GM12878 (cell line): ENCODE measurements around the gene PSAPL1. TPM values are rescaled to one million over a fixed set of nuclear protein-coding genes. Genes with fewer than 3 reads are reported as not detected.

Experiments
- ATAC-seq: fragments of 200-7000 bp; cut with Tn5 transposase; 3 replicates; pipeline ENCODE4 v1.9.1; 2020; ENCODE audit warnings: mild to moderate bottlenecking, moderate library complexity
- BruUV-seq: library from RNA; stranded (reverse); fragments of 400-500 nt; replicated peaks from 2 replicates; lab custom pipeline; 2021; lab: Mats Ljungman, UMichigan
- CTCF ChIA-PET: fragments of 300-600 bp; sonication (Branson Sonifier 250); formaldehyde crosslinking; extraction: SDS; loops from one replicate; lab custom pipeline; 2021; ENCODE audit warnings: inconsistent platforms; lab: Yijun Ruan, JAX
- POLR2A ChIA-PET: fragments of 350-600 bp; formaldehyde crosslinking; extraction: SDS; loops from one replicate; lab custom pipeline; 2021; ENCODE audit warnings: inconsistent platforms; lab: Charles Lee
- RAD21 ChIA-PET: fragments of 300-600 bp; sonication (Branson Sonifier 250); formaldehyde crosslinking; loops from one replicate; lab custom pipeline; 2023; ENCODE audit warnings: antibody characterized with exemption; ENCODE audit not compliant: unreplicated experiment; lab: Charles Lee
- SMC1A ChIA-PET: fragments of 300-600 bp; sonication (Branson Sonifier 250); formaldehyde crosslinking; loops from one replicate; lab custom pipeline; 2023; ENCODE audit not compliant: unreplicated experiment, uncharacterized antibody; lab: Charles Lee
- DNase-seq: peaks from one replicate; pipeline ENCODE4 v3.0.0-alpha.2; 2011; ENCODE audit warnings: low read depth, low spot score
- FAIRE-seq: peaks from 3 replicates; lab custom pipeline; 2011; peaks lifted over from hg19 to GRCh38; lab: Jason Lieb, UNC
- H2AFZ ChIP-seq: 2 replicates; pipeline ENCODE4 v1.6.0; 2011; ENCODE audit warnings: low read depth, low read length, control low read depth; ENCODE audit not compliant: control insufficient read depth
- H3K27ac ChIP-seq: 2 replicates; pipeline ENCODE4 v1.5.1; 2011; ENCODE audit warnings: control low read depth; ENCODE audit not compliant: control insufficient read depth, insufficient read depth
- H3K27me3 ChIP-seq, 2 experiments: replicated peaks in 1 of 2; 2 replicates each; pipeline versions ENCODE4 v1.6.0 to v1.6.1; 2011; ENCODE audit warnings: low read length in 1 of 2; ENCODE audit not compliant: control insufficient read depth in 2 of 2, insufficient read depth in 2 of 2
- H3K36me3 ChIP-seq, 2 experiments: 2 replicates each; pipeline ENCODE4 v1.5.1; 2011; ENCODE audit warnings: low read length in 1 of 2; ENCODE audit not compliant: control insufficient read depth in 2 of 2, insufficient read depth in 2 of 2
- H3K4me1 ChIP-seq: 2 replicates; pipeline ENCODE4 v1.6.1; 2011; ENCODE audit warnings: mild to moderate bottlenecking, low read length, moderate library complexity, mixed read lengths; ENCODE audit not compliant: control insufficient read depth, insufficient read depth
- H3K4me2 ChIP-seq: 2 replicates; pipeline ENCODE4 v1.6.0; 2011; ENCODE audit warnings: control low read depth; ENCODE audit not compliant: control insufficient read depth, insufficient read depth
- H3K4me3 ChIP-seq: fragments of 200-600 bp; sonication (generic); 2 replicates; pipeline ENCODE4 v1.5.1; 2016
- H3K79me2 ChIP-seq: 2 replicates; pipeline ENCODE4 v1.6.0; 2011; ENCODE audit warnings: low read length; ENCODE audit not compliant: control insufficient read depth, insufficient read depth
- H3K9ac ChIP-seq: 2 replicates; pipeline ENCODE4 v1.8.0; 2011; ENCODE audit warnings: low read length, control low read depth, mixed read lengths; ENCODE audit not compliant: control insufficient read depth, insufficient read depth
- H3K9me3 ChIP-seq: replicated peaks from 3 replicates; pipeline ENCODE4 v1.5.1; 2011; ENCODE audit warnings: mild to moderate bottlenecking, low read length; ENCODE audit not compliant: control insufficient read depth, insufficient read depth
- H4K20me1 ChIP-seq: 2 replicates; pipeline ENCODE4 v1.6.0; 2011; ENCODE audit not compliant: control insufficient read depth, insufficient read depth
- ASH2L ChIP-seq: fragments of 300-600, 200-600 bp; sonication (generic); IDR thresholded peaks from 2 replicates; pipeline ENCODE4 v1.6.1; 2017; ENCODE audit warnings: low read depth, mild to moderate bottlenecking, borderline replicate concordance
- CREB1 ChIP-seq: IDR thresholded peaks from 2 replicates; pipeline ENCODE4 v1.6.1; 2012; ENCODE audit warnings: low read depth, mild to moderate bottlenecking, inconsistent platforms
- CREM ChIP-seq: IDR thresholded peaks from 2 replicates; pipeline ENCODE4 v1.6.1; 2014; ENCODE audit warnings: antibody characterized with exemption, low read depth
- E2F8 ChIP-seq: fragments of 450-650 bp; IDR thresholded peaks from 2 replicates; pipeline ENCODE4 v1.6.1; 2018; ENCODE audit warnings: mild to moderate bottlenecking, low read depth, moderate library complexity; ENCODE audit not compliant: partially characterized antibody
- ESRRA ChIP-seq: IDR thresholded peaks from 2 replicates; pipeline ENCODE4 v1.6.1; 2012; ENCODE audit warnings: mild to moderate bottlenecking, low read length, improper control_type of control experiment
- KDM1A ChIP-seq: fragments of 200-600 bp; sonication (generic); IDR thresholded peaks from 2 replicates; pipeline ENCODE4 v1.6.1; 2016; ENCODE audit warnings: borderline replicate concordance
- MEF2A ChIP-seq: IDR thresholded peaks from 2 replicates; pipeline ENCODE4 v1.6.1; 2011; ENCODE audit warnings: low read depth, mild to moderate bottlenecking, low read length, moderate library complexity; ENCODE audit not compliant: insufficient read depth
- NFIC ChIP-seq: IDR thresholded peaks from 2 replicates; pipeline ENCODE4 v1.6.1; 2012; ENCODE audit warnings: low read depth, mild to moderate bottlenecking, inconsistent platforms, low read length, moderate library complexity
- SIN3A ChIP-seq: IDR thresholded peaks from 2 replicates; pipeline ENCODE4 v1.6.1; 2012; ENCODE audit warnings: low read depth, low read length, improper control_type of control experiment
- STAT3 ChIP-seq: IDR thresholded peaks from 2 replicates; pipeline ENCODE4 v1.6.1; 2011; ENCODE audit warnings: low read depth, low read length, improper control_type of control experiment
- TBL1XR1 ChIP-seq: IDR thresholded peaks from 2 replicates; pipeline ENCODE4 v1.6.1; 2012; ENCODE audit warnings: low read depth, low read length, improper control_type of control experiment
- WGBS: methylation state at CpG from one replicate; pipeline ENCODE4 v1.1.6; 2016; ENCODE audit warnings: low lambda C conversion rate; ENCODE audit not compliant: insufficient replicate concordance, insufficient coverage; ENCODE audit errors: missing lambda C conversion rate; 5-methylcytosine and 5-hydroxymethylcytosine counted together
- in situ Hi-C: fragments of 300-500 bp; cut with MboI; formaldehyde crosslinking; loops from 9 replicates; pipeline ENCODE4 v1.14.3; 2018; ENCODE audit warnings: mixed read lengths
- intact Hi-C: fragments of 100-400 bp; cut with micrococcal nuclease; formaldehyde crosslinking; loops from one replicate; pipeline ENCODE4 v1.14.2; 2022; ENCODE audit not compliant: unreplicated experiment
- polyA plus RNA-seq, 11 experiments: library from polyadenylated mRNA; depleted of rRNA in 4 of 11; unstranded in 6 of 11; stranded (reverse) in 5 of 11; fragments of >200 nt; fragmentation: Nextera tagmentation in 4 of 11; fragmentation: Illumina TruSeq in 1 of 11; extraction: Ambion mirVana in 4 of 11; extraction: Trizol in 1 of 11; gene quantifications; 1 replicate in 1 of 11; 2 replicates in 10 of 11; pipeline versions ENCODE4 v1.2.1 to v1.2.3, GENCODE V29; 2011 to 2016; ENCODE audit warnings: inconsistent platforms in 2 of 11, missing spikeins in 2 of 11, low read depth in 1 of 11
- total RNA-seq, 4 experiments: library from RNA; depleted of rRNA in 3 of 4; stranded (reverse); fragments of >200 nt in 3 of 4; fragmentation: Illumina TruSeq in 1 of 4; extraction: Trizol in 1 of 4; gene quantifications; 2 replicates each; pipeline versions ENCODE4 v1.2.1 to v1.2.3, GENCODE V29; 2013 to 2021
- TF ChIP-seq, protein P1 (sequence below): IDR thresholded peaks from 2 replicates; pipeline ENCODE4 v1.6.1; 2011; ENCODE audit warnings: mild to moderate bottlenecking, low read depth, low read length, moderate library complexity; ENCODE audit not compliant: insufficient replicate concordance

PSAPL1 gene
- total and polyA plus RNA-seq, 10 of the 15 experiments (the other 5 are each of a cell fraction or from before 2014, with no cell fraction given), result not detected

DNA sequence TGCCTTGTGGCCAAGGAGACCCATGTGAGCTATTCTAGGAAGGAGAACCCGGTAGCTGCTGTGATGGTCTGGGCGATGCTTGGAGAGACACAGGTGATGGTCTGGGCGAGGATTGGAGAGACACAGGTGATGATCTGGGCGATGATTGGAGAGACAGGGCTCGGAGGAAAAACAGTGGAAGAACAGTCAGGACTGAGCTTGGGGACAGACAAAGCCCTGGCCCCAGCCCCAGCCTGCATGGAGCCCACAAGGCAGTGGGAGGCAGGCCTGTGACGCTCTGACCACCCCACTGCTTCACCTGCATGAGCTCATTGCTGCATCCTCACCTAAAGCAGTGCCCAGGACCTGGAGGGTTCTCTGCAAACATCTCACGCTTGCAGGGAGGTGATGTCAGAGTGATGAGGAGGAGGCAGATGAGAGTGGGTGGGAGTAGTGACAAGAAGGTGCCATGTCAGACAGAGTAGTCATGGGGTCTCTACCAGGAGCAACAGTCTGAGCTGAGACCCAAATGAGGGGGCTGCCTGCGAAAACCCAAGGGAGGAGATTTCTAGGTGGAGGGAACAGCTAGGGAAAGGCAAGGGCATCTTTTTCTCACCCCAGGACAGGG, 35.9 kb upstream of the PSAPL1 start (continued):
- TF ChIP-seq, protein P1, sequence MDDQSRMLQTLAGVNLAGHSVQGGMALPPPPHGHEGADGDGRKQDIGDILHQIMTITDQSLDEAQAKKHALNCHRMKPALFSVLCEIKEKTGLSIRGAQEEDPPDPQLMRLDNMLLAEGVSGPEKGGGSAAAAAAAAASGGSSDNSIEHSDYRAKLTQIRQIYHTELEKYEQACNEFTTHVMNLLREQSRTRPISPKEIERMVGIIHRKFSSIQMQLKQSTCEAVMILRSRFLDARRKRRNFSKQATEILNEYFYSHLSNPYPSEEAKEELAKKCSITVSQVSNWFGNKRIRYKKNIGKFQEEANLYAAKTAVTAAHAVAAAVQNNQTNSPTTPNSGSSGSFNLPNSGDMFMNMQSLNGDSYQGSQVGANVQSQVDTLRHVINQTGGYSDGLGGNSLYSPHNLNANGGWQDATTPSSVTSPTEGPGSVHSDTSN, result no peak
- TF ChIP-seq ASH2L, result no peak
- TF ChIP-seq, all 136 proteins: peak for 0

DNA sequence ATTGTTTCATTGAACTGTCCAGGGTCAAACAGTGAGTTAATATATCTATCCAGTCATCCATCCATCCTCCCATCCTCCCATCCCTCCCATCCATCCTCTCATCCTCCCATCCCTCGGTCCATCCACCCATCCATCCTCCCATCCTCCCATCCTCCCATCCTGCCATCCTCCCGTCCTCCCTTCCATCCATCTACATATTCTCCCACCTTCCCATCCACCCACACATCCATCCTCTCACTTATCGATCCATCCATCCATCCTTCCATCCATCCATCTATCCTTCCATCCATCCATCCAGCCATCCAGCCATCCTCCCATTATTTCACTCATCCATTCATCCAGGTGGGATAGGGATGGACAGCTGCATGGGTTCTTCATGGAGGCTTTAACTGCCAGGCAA, 35.4 kb upstream of the PSAPL1 start:
- ATAC-seq, result no peak
- BruUV-seq, result no TSS peak
- no peak for FAIRE-seq

DNA sequence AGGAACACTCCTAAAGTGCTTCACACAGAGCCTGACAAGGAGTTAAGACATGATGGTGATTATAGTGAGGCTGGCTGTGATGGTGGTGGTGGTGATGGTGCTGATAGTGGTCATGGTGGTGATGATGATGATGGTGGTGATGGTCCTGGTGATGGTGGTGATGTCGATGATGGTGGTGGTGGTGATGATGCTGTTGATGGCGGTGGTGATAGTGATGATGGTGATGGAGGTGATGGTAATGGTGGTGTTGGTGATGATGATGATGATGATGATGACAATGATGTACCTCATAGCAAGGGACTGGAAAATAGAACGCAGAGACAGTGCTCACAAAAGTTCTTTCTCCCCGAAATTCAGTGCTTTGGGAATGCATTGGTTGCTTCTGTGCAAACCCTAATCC, 34.3 kb upstream of the PSAPL1 start:
- POLR2A ChIA-PET, result no interaction called here
- BruUV-seq, result no TSS peak
- CTCF ChIA-PET, result no interaction called here

More for the DNA sequence above, 35.4 kb upstream of the PSAPL1 start:
- POLR2A ChIA-PET, result no interaction called here
- Histone ChIP-seq H3K4me3 (no peak overlapping the region), H3K27me3 (no peaks in the 10 kb centered on the region), H3K4me2 (no peak overlapping the region), H3K4me1 (no peaks in the 10 kb centered on the region), H3K79me2 (no peaks in the 10 kb centered on the region), H3K9me3 (no peaks in the 10 kb centered on the region), H2AFZ (no peak overlapping the region), H3K36me3 (no peaks in the 10 kb centered on the region), H3K27ac (no peak overlapping the region), H4K20me1 (no peaks in the 10 kb centered on the region), H3K9ac (no peak overlapping the region)
- WGBS, result 0% methylated on average over 3 of the region's 3 CpGs
- intact Hi-C loops, result no loop called here
- SMC1A ChIA-PET, result no interaction called here
- DNase-seq, result no peak
- TF ChIP-seq MEF2A, result no peak
- no peak for TF ChIP-seq CREM
- TF ChIP-seq STAT3, result no peak
- no peak for TF ChIP-seq NFIC
- CTCF ChIA-PET, result no interaction called here
- in situ Hi-C loops, result no loop called here
- RAD21 ChIA-PET, result no interaction called here

More for the DNA sequence above, 34.3 kb upstream of the PSAPL1 start:
- no peaks in the 10 kb centered on the region for H3K27me3 ChIP-seq
- H3K9ac ChIP-seq, result no peak overlapping the region
- no peaks in the 10 kb centered on the region for H3K4me1 ChIP-seq
- no peaks in the 10 kb centered on the region for H3K36me3 ChIP-seq
- no peak overlapping the region for H3K27ac ChIP-seq
- no peaks in the 10 kb centered on the region for H3K9me3 ChIP-seq
- no peak for FAIRE-seq
- in situ Hi-C loops, result no loop called here
- RAD21 ChIA-PET, result no interaction called here
- no peaks in the 10 kb centered on the region for H3K79me2 ChIP-seq
- no peaks in the 10 kb centered on the region for H4K20me1 ChIP-seq
- ATAC-seq, result no peak
- H3K4me3 ChIP-seq, result no peak overlapping the region
- TF ChIP-seq, protein P1, result no peak
- TF ChIP-seq CREB1, result no peak
- no peak for TF ChIP-seq E2F8
- no peak for TF ChIP-seq SIN3A
- TF ChIP-seq TBL1XR1, result no peak
- no peak for TF ChIP-seq KDM1A
- no peak for TF ChIP-seq ESRRA
- TF ChIP-seq, all 136 proteins: peak for 0
- intact Hi-C loops, result no loop called here
- WGBS, result 0% methylated on average over 4 of the region's 4 CpGs
- SMC1A ChIA-PET, result no interaction called here
- H3K4me2 ChIP-seq, result no peak overlapping the region
- no peak for DNase-seq
- no peak overlapping the region for H2AFZ ChIP-seq
